Activated CD8-positive, alpha-beta memory T cell treated with anti-CD3 and anti-CD28 coated beads, Interleukin-2, amount 50 U/mL, for 1 hour (primary cell): Measurements from ENCODE around the gene DOK5.

Experiments
- DNase-seq: peaks from one replicate; pipeline ENCODE4 v3.0.0-alpha.2; 2020; ENCODE audit errors: extremely low read depth

The DOK5 gene

DNA sequence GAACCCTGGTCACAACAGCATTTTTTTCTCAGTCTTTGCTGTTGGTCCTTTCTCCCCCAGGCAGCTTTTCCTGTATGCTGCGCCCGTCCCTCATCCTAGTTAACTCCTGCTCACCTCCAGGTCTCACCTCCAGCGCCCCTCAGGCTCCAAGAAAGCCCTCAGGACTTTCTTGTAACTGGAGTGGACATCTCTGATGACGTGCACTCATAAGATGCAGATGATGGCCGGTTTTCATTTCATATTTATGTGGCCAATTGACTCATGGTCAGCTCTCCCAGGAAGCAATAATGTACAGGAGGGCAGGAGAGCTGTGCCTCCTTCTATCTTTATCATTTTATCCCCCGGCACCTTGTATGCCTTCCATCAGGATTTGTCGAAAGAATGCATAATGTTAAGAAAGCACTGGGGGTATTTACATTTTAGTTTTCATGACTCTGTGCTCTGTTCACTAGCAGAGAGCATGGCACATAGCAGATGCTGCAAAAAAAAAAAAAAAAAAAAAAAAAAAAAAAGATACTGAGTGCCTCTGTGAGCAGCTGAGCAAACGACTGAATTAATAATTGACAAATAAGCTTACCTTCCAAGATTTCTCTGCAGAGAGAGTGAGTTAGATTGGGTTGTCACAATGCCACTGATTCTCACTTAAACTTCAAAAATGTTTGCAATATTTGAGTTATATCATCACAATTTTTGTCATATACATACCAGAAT is 170.2 kb downstream of the DOK5 start:
- no peak for DNase-seq

DNA sequence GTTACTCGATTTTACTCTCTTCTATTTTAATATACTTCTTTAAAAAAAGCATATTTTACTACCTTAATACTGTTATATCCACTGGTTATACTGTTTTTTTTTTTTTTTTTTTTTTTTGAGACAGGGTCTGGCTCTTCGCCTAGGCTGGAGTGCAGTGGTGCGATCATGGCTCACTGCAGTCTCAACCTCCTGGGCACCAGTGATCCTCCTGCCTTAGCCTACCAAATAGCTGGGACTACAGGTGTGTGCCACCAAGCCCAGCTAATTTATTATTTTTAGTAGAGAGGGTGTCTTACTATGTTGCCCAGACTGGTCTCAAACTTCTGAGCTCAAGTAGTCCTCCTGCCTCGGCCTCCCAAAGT is 170.7 kb downstream of the DOK5 start:
- DNase-seq: no peak

- DNase-seq: no peak
Measured at GRCh38 chr20:54648421-54649142, 173.2 kb downstream of the DOK5 start.

DNA sequence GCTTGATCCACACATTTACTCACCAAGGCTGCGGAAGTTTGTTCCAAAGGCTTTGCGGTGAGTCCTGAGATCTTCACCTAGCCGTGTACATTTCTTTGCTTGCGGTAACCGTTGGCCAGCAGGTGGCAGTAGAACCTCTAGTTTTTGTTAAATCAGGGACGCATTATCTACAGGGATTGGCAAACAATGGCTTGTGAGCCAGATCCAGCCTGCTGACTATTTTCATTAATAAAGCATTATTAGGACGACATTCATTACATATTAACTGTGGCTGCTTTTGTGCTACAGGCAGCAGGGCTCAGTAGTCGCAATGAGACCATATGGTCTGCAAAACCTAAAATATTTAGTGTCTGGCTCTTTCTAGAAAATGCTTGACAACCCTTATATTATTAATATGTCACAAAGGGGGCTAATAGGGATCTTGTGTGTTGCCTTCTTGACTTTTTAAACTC is 174.1 kb downstream of the DOK5 start:
- no peak for DNase-seq

DNA sequence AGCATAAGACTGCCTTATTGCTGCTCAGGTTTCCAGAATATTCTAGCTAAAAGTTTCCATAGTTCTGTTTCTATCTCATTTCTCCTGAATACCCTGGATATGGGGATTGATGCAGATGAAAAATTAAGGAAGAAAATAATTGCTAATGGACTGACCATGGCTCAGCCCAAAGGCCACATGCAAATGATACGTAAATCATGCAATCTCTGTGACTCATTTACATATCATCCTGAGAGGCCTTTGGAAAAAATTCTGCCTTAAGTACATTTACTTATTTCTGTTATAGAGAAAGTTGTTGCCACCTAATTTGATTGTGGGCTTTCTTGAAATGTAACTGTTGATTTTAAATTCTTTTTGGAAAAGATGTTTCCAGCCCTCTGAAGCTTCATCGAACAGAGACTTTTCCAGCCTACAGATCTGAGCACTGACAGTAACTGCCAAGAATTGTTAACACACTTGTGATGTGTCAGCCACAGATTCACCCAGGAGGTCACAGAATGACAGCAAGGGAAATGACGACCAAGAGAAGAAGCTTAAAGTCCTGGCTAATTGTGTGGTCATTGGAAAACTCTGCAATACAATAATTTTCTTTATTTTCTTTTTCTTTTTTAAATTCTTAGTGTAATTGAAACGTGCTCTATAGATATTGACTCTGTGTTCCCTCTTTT is 174.8 kb downstream of the DOK5 start:
- no peak for DNase-seq

GRCh38 chr20:54651252-54651651 is 175.9 kb downstream of the DOK5 start:
- no peak for DNase-seq

- DNase-seq: no peak
Measured at GRCh38 chr20:54654450-54654849, 179.1 kb downstream of the DOK5 start.

- no peak for DNase-seq
Measured at GRCh38 chr20:54657268-54657826, 182.0 kb downstream of the DOK5 start.

DNA sequence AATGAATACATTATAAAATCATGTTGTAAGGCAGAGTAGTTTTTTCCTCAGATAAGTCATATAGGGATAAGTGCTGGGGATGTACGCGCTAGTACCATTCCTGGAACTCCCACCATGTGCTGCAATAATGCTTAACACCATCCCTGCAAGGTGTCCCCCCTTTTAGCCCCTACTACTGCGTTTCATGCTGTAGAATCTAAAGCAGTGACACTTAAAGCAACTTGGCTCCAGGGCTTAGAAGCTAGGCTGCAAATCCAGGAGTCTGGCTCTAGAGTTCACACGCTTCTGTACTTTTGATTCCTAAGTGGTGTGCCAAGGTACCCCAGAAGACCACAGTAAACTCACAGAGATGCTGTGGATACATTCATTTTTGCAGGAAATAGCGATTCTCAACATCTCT is 183.1 kb downstream of the DOK5 start:
- no peak for DNase-seq

DNA sequence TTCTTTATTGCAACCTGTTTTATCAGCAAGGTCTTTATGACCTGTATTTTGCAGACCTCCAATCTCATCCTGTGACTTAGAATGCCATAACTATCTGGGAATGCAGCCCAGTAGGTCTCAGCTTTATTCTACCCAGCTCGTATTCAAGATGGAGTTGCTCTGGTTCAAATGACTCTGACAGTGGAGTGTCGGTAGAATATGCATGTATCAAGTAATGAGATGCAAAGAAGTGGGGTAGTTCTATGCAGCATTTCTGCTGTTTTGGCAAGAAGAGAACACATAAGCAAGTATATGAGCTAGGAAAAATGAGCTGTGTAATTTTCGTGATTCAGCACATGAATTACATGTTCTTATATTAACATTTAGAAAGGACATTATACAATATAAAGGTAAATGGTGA is 185.9 kb downstream of the DOK5 start:
- no peak for DNase-seq

- no peak for DNase-seq
Measured at GRCh38 chr20:54661880-54662465, 186.6 kb downstream of the DOK5 start.

- DNase-seq: no peak
Measured at GRCh38 chr20:54665812-54666211, 190.4 kb downstream of the DOK5 start.

DNA sequence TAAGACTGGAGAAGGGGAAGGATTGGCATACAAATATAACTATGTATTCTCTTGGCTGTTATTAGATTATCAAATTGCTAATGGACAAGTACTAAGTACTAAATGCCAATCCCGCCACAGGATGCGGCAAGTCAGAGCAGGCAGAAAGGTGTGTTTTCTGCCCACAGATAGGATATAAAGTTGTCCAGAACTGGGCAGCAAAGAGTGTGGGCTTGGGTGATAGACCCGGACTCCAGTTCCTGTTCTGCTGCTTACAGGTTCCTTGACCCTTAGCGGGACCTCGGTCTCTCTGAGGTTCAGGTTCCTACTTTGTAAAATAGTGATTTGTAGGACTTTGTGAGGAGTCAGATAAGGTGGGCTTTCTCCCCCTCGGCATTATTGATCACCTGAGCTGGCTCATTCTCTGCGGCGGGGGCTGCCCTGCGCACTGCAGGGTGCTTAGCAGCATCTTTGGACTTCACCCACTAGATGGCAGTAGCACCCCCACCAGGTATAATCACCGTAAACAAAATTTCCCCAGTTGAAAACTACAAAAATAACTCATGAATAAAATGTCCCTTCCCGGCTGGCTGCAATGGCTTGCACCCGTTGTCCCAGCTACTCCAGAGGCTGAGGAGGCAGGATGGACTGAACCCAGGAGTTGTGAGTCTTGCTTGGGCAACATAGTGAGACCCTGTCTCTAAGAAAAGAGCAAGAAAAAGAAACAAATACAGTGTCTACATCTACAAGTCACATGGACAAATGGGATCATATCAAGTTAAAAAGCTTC is 193.1 kb downstream of the DOK5 start:
- DNase-seq: no peak

DNA sequence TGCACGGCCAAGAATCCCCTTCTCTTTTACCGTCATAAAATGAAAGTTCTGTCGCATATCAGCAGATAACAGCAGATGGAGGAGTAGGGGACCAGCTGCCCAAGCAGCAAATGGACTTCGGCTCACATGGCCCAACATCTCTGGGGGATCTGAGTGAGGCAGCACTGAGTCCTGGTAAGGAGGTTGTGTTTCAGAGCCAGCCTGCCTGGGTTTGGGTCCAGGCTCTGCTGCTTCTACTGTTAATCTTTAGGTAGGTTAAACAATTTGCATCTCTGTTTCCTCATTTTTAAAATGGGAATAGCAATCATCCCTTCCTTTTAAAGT is 193.6 kb downstream of the DOK5 start:
- DNase-seq: no peak

- no peak for DNase-seq
Measured at GRCh38 chr20:54678253-54678652, 202.9 kb downstream of the DOK5 start.

DNA sequence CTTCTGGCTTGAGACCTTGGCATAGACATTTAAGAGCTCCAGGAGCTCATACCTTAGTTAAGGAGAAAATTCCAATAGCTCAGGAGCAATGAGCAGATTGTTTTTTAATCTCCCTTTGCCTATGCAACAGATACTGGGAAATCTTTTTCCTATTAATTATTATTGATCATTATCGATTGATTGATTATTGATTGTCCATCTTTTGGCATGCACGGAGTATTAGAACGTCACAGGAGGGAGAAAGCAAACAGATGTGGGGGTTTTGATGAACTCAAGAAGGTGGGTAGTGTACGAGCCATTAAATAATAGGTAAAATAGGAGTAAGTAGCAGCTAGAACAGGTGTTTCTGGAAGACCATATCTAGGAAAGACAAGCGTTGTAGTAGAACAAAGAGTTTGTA is 205.0 kb downstream of the DOK5 start:
- no peak for DNase-seq

DNA sequence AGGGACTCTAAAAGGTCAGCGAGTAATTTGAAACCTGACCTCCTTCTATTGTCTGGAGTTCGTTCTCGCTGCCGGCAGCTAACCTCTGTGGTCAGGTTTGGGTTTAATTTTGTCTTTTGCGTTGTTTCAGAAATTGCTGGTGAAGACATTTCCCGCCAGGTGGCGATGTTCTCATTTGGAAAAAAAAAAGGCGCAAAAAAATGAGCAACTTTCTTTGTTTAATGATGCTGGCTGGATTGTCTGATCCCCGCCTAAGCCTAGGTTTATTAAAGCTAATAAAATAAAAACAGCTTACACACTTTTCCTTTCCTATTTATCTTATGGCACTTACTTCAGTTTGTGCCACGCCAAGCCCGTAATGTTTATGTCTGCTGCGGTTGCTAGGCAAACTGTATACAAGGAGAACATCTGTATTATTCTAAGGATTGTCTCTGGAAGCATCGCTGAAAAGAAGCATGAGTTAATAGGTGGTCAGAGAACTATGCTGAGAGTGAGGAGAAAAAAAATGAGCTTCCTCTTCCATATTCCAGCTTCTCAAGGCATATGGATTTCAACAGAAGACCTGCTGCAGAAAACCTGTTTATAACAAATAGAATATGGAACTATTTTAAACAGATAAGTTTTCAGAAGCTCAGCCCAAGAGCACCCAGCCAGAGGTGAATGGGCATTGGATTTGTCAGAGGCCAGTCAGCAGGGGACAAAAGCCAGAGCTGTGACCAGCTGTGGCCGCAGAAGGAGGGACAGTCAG is 205.7 kb downstream of the DOK5 start:
- no peak for DNase-seq

GRCh38 chr20:54681869-54682268 is 206.5 kb downstream of the DOK5 start:
- DNase-seq: no peak

- DNase-seq: no peak
Measured at GRCh38 chr20:54688476-54688875, 213.1 kb downstream of the DOK5 start.

DNA sequence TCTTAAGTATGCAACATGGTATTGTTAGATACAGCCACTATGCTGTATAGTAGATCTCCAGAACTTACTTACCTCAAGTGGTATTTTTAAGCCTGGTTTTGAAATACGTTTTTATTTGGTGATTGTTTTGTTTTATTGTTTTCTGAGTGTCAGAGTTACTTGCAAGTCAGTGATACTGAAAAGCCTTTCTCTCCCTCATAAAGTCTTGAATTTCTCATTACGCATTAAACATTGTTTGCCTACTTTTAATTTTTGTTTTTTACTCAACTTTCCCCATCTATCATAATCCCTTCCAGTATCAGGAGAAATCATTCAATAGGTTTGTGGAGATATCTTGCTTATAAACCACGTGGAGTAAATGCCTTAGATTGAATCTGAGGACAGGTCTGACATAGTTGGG is 214.9 kb downstream of the DOK5 start:
- no peak for DNase-seq

DNA sequence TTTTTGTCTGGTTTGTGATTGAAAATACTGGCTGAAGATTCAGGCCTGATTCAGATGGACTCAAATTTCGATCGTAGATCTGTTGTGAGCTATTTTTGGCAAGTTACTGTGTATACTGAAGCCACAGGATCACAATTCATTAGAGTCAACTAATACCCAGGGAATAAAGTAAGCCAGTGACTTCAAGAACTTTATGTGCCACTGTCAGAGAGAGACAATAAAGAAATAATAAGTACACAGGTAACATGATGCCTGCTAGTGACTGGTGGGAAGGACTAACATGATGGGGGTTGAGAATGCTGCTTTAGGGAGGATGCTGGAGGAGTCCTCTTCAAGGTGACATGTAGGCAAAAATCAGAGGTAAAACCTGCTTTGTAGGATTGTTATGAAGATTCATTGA is 215.9 kb downstream of the DOK5 start:
- no peak for DNase-seq
